CD4-positive, alpha-beta T cell treated with Interleukin-15 for 4 hours (primary cell): Measurements from ENCODE around the gene ZNF318.
"Not testable (repeated sequence)": the region's sequence is repeated elsewhere in the genome, so short reads cannot be mapped to it uniquely, and the experiment has no call there.

ENCODE experiments used
- DNase-seq: peaks from one replicate; pipeline ENCODE4 v3.0.0-alpha.2; 2020; ENCODE audit warnings: low spot score

ZNF318 gene

DNA sequence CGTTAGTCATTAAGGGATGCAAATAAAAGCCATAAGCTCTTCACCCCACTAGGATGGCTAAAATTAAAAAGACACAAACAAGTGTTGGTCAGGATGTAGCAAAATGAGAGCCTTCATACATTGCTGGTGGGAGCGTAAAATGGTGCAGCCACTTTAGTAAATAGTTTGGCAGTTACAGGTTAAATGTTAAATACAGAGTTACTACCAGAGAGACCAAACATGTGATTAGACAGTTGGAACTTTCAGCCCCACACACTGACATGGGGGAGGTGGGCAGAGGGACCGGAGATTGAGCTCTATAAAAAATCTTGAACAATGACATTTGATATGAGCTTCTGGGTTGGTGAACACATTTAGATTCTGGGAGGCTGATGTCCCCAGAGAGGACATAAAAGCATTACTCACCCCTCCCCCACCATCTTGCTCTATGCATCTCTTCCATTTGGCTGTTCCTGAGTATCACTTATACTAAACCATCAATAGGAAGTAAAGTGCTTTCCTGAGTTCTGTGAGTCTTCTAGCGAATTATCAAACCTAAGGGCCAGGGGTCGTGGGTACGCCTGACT is 20.4 kb upstream of the ZNF318 start:
- no peak for DNase-seq

DNA sequence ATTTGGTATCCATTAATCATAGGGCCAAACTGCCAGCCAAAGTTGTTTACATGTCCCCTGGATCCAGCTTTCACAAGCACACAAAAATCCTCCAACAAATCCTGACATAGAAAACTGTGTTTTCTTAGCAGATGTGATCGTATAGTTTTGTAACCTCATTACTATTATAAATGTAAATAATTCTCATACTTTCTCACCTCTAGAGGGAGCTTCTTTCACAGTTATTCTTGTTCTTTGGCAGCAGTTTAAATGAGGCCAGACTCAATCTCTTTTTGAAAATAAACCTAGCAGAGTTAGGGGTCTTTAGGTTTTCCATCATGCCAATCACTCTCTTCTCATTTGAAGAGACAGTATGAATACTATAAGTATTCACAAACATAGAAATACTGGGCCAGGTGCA is 17.0 kb upstream of the ZNF318 start:
- peak; percentile 43 for DNase-seq

DNA sequence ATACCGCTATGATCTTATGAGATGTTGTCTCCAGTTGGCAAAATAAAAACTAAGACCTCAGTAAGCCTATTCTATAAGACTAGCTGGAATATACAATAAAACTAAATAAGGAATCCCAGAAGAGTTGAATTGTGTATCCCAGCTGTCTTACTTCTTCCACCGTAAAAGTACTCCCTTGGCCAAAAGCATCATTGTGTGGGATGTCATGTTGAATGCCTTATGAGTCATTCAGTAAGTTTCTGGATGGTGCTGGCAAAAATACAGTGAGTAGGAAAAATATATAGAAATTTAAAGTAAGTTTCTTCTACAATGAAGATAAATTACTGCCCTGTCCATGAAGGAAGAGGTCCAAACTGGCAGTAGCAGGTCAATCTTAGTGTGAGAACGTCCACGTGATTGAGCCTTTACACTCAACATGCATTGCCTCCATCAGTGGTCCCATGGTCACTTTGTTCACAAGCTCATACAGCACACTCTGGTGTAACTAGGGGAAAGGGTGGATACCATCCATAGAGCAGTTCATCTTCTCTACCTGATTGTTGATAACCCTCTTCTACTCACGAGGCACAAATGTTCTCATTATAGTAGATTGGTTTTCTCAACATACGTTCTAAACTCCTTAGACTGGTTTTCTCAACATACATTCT is 13.7 kb upstream of the ZNF318 start:
- DNase-seq: no peak

DNA sequence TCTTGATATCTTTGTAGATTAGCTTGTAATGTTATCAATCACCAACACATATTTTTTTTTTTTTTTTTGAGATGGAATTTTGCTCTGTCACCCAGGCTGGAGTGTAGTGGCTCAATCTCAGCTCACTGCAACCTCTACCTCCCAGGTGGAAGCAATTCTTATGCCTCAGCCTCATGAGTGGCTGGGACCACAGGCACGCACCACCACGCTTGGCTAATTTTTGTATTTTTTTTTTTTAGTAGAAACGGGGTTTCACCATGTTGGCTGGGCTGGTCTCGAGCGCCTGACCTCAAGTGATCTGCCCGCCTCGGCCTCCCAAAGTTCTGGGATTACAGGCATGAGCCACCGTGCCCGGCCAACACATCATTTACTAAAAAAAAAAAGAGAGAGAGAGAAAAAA is 11.4 kb upstream of the ZNF318 start:
- DNase-seq: not testable (repeated sequence)

DNA sequence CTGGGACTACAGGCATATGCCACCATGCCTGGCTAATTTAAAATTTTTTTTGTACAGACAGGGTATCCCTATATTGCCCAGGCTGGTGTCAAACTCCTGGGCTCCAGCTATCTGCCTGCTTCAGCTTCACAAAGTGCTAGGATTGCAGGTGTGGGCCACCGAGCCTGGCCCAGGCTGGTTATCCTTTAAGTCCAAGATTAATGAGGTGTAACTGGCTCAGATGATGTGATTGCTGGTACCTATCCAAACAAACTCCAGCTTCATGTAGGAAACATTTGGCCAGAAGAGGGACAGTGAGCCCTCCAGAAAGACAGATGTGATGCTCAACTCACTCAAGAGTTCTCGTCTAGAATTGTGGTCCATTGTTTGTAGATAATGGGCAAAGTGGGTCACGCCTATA is 9.2 kb upstream of the ZNF318 start:
- no peak for DNase-seq

DNA sequence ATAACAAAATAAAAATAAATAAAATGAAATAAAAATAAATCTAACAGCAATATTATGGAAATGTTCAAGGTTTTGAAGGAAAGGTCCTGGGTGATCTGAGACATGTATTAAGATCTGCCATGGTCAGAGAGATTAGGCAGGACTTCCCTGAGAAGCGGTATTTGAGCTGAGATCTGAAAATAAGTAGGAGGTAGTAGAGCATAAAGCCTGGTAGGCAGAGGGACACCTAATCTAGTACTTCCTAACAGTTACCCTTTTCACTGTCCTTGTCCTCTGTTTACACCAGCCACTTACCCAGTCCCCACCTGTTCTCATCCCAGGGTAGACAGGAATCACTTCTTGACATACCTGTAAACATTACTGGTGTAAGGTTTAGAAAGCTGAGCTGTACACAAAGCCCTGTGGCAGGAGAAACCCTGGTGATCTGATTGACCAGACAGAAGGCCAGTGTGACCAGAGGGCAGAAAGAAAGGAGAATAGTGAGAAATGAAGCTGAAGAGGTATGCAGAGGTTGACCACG is 8.3 kb upstream of the ZNF318 start:
- DNase-seq: no peak

DNA sequence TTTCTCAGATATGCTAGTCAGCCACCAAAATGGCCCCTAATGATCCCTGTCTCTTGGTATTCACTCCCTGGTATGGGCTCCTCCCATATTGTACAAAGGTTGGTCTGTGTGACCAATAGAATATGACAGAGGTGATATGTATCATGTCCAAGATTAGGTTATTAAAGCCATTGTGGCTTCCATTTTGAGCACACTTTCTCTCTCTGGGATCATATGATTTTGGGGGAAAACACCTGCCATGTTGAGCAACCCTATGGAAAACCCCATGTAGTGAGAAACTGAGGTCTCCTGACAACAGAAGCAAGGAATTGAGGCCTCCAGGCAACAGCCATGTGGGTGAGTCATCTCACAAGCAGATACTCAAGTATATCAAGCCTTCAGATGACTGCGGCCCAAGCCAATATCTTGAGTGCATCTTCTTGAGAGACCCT is 7.1 kb upstream of the ZNF318 start:
- DNase-seq: no peak

DNA sequence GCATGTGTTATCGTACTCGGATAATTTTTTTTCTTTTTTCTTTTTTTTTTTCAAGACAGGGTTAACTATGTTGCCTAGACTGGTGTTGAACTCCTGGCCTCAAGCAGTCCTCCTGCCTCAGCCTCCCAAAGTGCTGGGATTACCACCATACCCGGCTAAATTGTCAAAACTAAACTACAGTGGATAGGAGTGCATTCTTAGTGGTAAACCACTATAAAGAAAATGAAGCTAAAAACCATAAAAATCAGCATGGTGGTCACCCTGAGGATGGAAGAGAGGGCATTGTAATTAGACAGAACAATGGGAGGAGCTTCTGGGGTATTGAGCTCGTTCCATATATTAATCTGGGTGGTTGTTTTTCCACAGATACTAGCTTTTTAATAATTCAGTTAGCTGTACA is 6.2 kb upstream of the ZNF318 start:
- DNase-seq: no peak

DNA sequence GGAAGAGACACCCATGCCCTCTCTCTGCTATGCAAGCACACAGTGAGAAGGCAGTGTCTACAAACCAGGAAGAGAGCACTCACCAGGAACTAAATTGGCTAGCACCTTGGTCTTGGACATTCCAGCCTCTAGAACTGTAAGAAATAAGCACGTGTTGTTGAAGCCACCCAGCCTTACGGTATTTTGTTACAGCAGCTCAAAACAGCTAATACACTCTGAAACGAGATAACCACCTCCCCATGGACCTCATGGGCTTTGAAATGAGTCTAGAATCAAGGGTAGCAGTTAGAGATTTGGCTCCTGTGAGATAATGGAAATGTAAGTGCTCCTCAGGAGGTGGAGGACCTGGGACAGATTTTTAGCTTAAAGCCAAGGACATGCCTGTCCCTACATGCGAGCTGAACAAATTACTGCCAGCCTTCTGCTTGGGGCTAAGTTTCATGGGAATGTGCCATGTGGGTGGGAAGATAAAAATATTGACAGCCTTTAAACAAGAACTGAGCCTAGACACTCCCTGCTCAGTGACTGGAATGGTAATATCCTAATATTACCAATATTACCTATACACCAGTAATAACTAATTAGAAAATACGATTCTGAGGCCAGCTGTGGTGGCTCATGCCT is 3.9 kb upstream of the ZNF318 start:
- DNase-seq: no peak

DNA sequence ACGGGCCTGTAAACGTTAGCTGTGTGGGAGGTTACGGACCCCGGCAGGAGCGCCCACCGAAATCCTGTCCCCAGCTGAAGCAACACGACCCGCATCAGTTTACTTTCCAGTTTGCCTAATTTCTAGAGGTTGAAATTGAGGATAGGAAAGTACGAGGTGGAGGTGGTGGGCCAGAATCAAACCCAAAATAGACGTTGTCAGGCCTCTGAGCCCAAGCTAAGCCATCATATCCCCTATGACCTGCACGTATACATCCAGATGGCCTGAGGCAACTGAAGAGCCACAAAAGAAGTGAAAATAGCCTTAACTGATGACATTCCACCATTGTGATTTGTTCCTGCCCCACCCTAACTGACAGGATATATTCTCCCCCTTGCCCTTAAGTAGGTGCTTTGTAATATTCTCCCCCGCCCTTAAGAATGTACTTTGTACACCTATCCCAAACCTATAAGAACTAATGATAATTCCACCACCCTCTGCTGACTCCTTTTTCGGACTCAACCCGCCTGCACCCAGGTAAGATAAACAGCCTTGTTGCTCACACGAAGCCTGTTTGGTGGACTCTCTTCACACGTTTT is 645 bp upstream of the ZNF318 start:
- not testable (repeated sequence) for DNase-seq

DNA sequence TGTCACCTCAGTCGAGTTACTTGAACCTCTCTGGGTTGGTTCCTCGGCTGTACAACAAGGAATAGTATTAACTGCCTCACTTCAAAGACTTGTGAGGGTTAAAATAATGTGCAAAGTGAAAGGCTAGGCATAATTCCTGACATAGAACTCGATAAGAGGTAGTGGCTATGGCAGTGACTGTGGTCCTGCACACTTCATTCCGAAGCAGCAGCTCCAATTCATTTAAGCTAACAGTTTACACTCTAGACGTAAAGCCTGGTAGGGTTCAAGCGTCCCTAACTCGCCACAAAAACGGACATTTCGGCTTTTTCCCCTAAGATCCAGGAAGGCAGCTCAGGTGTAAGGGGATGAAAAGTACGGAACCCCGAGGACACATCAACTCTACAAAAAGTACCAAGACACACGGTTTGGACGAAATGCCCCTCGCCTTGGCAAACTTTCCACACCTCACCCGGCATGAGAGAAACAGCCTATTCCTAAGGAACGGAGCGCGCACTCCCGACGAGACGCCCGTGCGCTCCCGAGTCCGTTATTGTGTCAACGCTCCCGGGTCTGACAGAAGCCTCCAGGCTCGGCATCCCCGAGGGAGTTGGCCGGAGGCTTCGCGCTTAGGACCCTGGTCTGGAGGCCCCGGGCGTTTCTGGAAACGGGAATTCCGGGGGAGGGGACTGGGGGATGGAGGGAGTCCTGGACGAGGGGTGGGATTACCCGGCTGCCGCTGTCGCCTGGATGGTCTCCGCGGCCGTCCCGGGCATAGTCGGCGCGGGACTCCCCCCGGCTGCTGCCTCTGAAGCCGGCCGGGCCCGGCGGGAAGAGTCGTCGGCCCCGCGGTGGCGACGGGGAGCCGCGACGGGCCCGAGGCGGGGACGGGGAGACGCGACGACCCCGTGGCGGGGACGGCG is 937 bp downstream of the ZNF318 start:
- DNase-seq: no peak

DNA sequence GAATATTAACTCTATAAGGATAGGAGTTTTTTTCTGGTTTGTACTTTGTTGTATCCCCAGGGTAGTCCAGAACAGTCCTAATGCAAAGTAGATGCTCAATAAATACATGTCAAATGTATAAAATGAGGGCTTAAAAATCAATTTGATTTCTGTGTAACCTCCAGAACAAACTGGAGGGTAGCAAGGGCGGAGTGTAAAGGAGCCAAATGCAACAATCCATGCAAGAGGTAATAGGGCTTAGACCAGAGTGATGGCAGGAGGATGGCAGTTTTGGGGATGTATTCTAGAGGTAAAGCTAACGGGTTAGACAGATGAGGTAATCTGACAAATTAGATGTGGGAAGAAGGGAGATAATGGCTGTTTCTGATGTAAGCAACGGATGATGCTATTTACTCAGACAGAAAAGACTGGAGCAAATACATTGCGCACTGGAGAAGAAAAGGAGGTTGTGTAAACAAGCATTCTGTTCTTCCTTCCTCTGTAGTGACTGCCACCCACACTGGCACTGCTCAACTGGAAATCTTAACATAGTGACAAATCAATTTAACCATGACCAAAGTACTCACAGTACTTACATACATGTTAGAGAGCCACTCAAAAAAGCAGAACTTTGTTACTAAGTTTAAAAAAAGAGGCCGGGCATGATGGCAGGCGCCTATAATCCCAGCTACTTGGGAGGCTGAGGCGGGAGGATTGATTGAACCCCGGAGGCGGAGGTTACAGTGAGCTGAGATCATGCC is 2.0 kb downstream of the ZNF318 start:
- no peak for DNase-seq

DNA sequence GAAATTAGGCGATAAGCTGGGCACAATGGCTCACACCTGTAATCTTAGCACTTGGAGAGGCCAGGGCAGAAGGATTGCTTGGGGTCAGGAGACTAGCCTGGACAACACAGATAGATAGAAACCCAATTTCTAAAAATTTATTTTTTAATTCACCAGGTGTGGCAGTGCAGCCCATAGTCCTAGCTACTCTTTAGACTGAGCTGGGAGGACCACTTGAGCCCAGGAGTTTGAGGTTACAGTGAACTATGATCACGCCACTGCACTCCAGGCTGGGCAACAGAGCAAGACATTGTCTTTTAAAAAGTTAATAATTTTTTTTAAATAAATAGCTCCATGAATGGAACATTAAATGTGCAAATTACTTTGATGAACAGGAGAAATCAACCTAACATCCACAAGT is 8.2 kb downstream of the ZNF318 start:
- no peak for DNase-seq

DNA sequence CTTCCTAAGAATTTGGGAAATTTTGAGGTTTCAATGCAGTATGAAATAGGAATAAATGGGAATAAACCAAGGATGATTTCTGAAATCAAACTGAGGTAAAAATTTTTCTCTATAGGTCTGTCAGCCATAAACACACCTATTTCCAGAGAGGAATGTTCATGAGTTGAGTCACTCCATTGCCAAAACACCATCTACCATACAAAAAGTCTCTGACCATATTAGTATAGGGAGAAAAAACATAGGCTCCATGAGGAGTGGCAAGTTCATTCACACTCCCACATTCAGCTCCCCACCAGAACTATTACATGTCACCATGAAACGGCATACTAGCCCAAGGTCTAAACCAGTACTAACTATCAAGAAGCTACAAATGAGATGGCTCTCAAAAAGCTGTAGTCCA is 9.6 kb downstream of the ZNF318 start:
- DNase-seq: no peak

DNA sequence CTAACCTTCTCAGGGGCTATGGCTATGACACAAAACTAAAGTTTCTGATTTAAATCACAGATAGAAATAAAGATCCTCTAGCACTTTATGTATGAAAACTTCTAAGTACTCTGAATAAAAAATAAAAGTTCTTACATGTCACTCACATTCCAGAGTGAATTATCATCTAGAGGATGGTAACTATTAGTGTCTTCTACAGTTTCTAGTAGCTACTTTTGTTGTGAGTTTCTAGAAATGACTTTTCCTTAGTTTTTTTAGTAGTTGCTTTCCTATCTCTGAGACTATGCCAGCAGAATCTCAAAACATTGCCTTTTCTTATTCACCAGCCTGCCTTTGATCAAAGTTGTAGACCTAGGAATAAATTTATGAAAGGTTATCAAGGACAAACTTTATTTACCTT is 10.1 kb downstream of the ZNF318 start:
- DNase-seq: no peak

DNA sequence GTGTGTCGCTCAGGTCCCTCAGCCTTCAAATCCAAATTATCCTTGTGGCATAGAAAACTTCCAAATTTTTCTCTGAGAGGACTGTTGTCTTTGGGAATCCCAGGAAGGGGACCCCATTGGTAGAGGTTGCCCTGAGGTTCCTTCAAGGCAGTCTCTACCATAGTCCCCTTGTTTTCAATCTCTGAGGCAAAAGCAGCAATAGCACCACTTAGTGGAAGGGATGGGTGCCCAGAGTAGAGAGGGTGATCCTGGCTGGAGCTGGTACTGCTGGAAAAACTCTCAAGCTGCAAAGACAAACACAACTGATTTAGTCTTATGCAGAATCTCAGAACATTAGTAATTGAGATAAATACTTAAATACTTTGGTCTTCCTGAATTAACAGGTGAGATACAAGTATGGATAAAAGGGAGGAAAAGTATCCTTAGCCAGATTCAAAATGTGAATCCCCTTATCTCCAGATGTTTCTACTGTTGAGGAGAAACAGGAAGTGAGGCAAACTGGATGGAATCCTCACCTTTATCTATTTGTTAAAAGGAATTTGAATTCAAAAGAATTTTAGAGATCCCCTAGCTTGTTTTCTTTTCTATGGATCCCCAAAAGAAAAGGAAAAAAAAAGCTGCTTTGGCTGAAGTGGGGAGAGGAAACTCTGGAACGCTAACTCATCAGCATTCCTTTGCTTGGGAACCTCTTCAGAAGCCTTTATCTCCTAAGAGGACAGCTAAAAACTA is 13.4 kb downstream of the ZNF318 start:
- no peak for DNase-seq

DNA sequence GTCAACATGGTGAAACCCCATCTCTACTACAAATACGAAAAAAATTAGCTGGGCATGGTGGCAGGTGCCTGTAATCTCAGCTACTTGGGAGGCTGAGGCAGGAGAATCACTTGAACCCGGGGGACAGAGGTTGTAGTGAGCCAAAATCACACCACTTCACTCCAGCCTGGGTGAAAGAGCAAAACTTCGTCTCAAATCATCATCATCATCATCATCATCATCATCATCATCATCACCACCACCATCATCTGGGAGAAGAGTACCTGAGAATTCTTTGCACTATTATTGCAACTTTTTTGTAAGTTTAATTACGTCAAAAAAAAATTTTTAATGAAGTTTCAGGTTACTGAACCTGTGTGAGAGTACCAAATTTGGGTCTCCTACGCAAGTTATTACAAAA is 17.5 kb downstream of the ZNF318 start:
- not testable (repeated sequence) for DNase-seq

DNA sequence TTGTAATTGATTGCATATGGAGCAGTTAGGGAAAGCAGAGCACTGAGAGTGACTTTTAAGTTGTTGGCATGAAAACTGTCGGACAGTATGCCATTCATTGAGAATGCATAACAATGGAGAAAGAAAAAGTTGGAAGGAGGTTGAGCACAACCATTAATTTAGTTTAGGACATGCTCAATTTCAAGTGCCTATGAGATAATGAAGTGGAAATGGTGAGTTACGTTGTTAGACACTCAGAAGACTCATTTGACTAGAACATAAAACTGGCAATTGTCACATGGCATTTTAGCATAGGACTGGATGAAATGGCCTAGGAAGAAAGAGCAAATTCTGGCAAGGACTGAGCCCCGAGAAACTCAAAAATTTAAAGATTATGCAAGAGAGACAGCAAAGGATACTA is 22.0 kb downstream of the ZNF318 start:
- DNase-seq: no peak

DNA sequence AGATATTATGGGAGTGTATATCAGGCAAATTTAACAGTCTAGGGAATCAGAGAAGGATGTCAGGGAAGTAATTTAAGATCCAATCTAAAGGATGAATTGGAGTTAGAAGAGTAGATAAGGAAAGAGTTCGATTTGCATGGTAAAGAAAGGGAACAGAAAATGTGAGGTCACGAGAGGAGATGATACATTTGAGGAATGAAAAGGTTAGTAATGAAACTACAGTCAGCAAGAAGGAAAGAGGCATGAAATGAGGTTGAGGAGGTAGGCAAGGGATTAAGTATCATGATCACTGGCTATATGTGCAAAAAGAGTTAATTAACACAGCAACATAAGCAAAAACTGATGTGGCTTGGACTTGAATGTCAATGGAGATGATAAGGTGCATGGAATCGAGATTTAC is 22.4 kb downstream of the ZNF318 start:
- no peak for DNase-seq

DNA sequence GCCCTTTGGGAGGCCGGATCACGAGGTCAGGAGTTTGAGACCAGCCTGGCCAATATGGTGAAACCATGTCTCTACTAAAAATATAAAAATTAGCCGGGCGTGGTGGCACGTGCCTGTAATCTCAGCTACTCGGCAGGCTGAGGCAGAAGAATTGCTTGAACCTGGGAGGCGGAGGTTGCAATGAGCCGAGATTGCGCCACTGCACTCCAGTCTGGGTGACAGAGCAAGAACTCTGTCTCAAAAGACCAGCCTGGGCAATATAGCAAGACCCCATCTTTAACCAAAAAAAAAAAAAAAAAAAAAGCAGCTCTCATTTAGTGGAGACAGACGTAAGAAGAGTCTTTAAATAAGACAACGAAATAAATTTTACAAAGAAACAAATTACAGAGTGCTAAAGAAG is 23.2 kb downstream of the ZNF318 start:
- DNase-seq: not testable (repeated sequence)

DNA sequence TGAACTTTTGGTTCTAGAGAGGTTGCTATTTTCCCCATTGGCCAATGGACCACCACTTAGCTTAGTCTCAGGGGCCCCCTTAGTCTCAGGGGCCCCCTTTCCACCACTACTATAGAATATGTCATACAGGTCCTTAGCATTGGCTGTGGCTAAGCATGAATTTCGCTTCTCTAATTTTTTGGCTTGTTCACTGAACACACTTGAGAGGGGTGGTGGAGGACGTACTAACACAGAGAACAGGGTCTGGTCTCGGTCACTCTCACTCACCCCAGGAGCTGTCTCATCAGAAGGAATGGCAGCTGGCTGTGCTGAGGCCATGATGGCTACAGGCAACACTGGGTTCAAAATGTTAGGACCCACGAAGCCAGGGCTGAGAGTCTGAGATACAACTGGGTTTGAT is 30.3 kb downstream of the ZNF318 start:
- DNase-seq: no peak
